ENCODE measurements around the gene TRIM5.

DNA sequence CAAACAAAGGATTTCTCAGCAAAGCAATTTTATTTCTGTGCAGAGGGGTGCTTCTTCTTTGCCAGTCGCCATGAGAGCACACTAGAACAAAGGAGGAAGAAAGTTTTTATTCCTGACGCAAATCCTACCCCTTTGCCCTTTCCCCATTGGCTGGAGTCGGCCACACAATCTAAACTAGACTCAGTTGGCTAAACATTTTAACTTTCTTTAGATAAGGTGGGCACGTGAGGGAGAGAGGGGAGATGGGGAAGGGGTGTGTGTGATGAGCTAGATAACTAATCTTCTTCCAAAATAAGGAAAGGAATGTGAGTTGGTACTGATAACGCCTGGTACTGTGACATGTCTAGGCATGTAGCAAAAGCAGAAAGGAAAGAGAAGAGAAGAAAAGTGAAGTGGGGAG lies 5.3 kb upstream of the TRIM5 start:
- no peak for TF ChIP-seq EZH2 (IDR thresholded peaks at IDR 0.05; ENCODE audit: borderline replicate concordance, low read depth, low read length, poor library complexity, severe bottlenecking)
- no peak for TF ChIP-seq CTCF (conservative IDR thresholded peaks at IDR 0.05; ENCODE audit: low read depth, low read length)
